H1 (cell line): ENCODE data around the gene IFITM10.

Experiments
- BACH1 ChIP-seq: IDR thresholded peaks from 2 replicates; pipeline ENCODE4 v1.6.1; 2012; ENCODE audit warnings: low read length, improper control_type of control experiment
- BRCA1 ChIP-seq: IDR thresholded peaks from 2 replicates; pipeline ENCODE4 v1.6.1; 2012; ENCODE audit warnings: low read depth, low read length, improper control_type of control experiment
- EZH2 ChIP-seq: fragments of 200-600 bp; sonication (generic); IDR thresholded peaks from 2 replicates; pipeline ENCODE4 v1.7.1; 2012; ENCODE audit warnings: low read depth, mild to moderate bottlenecking, moderate library complexity, low read length, inconsistent platforms; ENCODE audit not compliant: severe bottlenecking
- FOSL1 ChIP-seq: IDR thresholded peaks from 2 replicates; pipeline ENCODE4 v1.6.1; 2011; ENCODE audit warnings: mild to moderate bottlenecking, low read depth, low read length, moderate library complexity; ENCODE audit not compliant: insufficient read depth
- JUN ChIP-seq: IDR thresholded peaks from 2 replicates; pipeline ENCODE4 v1.6.1; 2011; ENCODE audit warnings: low read depth, mild to moderate bottlenecking, improper control_type of control experiment, low read length
- JUND ChIP-seq: IDR thresholded peaks from 2 replicates; pipeline ENCODE4 v1.6.1; 2011; ENCODE audit warnings: mild to moderate bottlenecking, improper control_type of control experiment, low read length
- KDM1A ChIP-seq: fragments of 200-600, 300-600 bp; sonication (generic); IDR thresholded peaks from 2 replicates; pipeline ENCODE4 v1.7.1; 2016; ENCODE audit warnings: mild to moderate bottlenecking, low read length, borderline replicate concordance
- POLR2A ChIP-seq, 2 experiments: IDR thresholded peaks; 1 replicate in 1 of 2; 2 replicates in 1 of 2; pipeline ENCODE4 v1.6.1; 2011; ENCODE audit warnings: low read depth in 2 of 2, low read length in 2 of 2, mild to moderate bottlenecking in 2 of 2; ENCODE audit errors: control extremely low read depth in 1 of 2
- POLR2AphosphoS5 ChIP-seq: IDR thresholded peaks from 2 replicates; pipeline ENCODE4 v1.6.1; 2011; ENCODE audit warnings: low read depth, low read length
- SIN3A ChIP-seq, 2 experiments: IDR thresholded peaks in 1 of 2; conservative IDR thresholded peaks in 1 of 2; 2 replicates each; pipeline ENCODE4 v1.6.1; 2011 to 2012; ENCODE audit warnings: low read length in 2 of 2, improper control_type of control experiment in 1 of 2, low read depth in 1 of 2, mild to moderate bottlenecking in 1 of 2
- SP2 ChIP-seq: IDR thresholded peaks from 2 replicates; pipeline ENCODE4 v1.6.1; 2012; ENCODE audit warnings: mild to moderate bottlenecking, low read length, inconsistent platforms
- TCF12 ChIP-seq: IDR thresholded peaks from 2 replicates; pipeline ENCODE4 v1.6.1; 2011; ENCODE audit warnings: low read depth, mild to moderate bottlenecking, low read length
- TF ChIP-seq, protein P1 (sequence below), 3 experiments: IDR thresholded peaks; 1 replicate in 2 of 3; 2 replicates in 1 of 3; pipeline versions ENCODE4 v1.5.1 to v1.6.1; 2011; ENCODE audit warnings: low read length in 3 of 3, mild to moderate bottlenecking in 3 of 3, inconsistent platforms in 2 of 3, low read depth in 1 of 3, moderate library complexity in 1 of 3; ENCODE audit not compliant: insufficient read depth in 1 of 3; ENCODE audit errors: control extremely low read depth in 1 of 3
- TF ChIP-seq, protein P2 (sequence below): IDR thresholded peaks from 2 replicates; pipeline ENCODE4 v1.6.1; 2012; ENCODE audit warnings: inconsistent platforms

GRCh38 chr11:1791912-1792311 lies 41.5 kb upstream of the IFITM10 start:
- TF ChIP-seq, protein P1, sequence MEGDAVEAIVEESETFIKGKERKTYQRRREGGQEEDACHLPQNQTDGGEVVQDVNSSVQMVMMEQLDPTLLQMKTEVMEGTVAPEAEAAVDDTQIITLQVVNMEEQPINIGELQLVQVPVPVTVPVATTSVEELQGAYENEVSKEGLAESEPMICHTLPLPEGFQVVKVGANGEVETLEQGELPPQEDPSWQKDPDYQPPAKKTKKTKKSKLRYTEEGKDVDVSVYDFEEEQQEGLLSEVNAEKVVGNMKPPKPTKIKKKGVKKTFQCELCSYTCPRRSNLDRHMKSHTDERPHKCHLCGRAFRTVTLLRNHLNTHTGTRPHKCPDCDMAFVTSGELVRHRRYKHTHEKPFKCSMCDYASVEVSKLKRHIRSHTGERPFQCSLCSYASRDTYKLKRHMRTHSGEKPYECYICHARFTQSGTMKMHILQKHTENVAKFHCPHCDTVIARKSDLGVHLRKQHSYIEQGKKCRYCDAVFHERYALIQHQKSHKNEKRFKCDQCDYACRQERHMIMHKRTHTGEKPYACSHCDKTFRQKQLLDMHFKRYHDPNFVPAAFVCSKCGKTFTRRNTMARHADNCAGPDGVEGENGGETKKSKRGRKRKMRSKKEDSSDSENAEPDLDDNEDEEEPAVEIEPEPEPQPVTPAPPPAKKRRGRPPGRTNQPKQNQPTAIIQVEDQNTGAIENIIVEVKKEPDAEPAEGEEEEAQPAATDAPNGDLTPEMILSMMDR (IDR thresholded peaks at IDR 0.05; ENCODE audit: control extremely low read depth in 1 of 3, insufficient read depth in 1 of 3, low read depth in 1 of 3, low read length in 3 of 3): no peak
- TF ChIP-seq POLR2A (IDR thresholded peaks at IDR 0.05; ENCODE audit: control extremely low read depth in 1 of 2, low read depth in 2 of 2, low read length in 2 of 2) (no peak), EZH2 (no peak), KDM1A (no peak), SP2 (no peak), POLR2AphosphoS5 (no peak), BRCA1 (no peak), JUND (no peak), BACH1 (no peak), SIN3A (conservative IDR thresholded peaks at IDR 0.05 in 1 of 2, IDR thresholded peaks at IDR 0.05 in 1 of 2; ENCODE audit: low read depth in 1 of 2, low read length in 2 of 2) (no peak), JUN (no peak), FOSL1 (no peak), TCF12 (no peak)
- TF ChIP-seq, protein P2, sequence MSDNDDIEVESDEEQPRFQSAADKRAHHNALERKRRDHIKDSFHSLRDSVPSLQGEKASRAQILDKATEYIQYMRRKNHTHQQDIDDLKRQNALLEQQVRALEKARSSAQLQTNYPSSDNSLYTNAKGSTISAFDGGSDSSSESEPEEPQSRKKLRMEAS: no peak
